Stimulated activated CD8-positive, alpha-beta memory T cell treated with anti-CD3 and anti-CD28 coated beads, Interleukin-7, amount 100 ng/mL, for 48 hours (primary cell): ENCODE measurements around the gene PPP1R26.
"Not testable (repeated sequence)": the region's sequence is repeated elsewhere in the genome, so short reads cannot be mapped to it uniquely, and the experiment has no call there.

Source experiments
- DNase-seq, 2 donors: peaks; one replicate each; pipeline ENCODE4 v3.0.0-alpha.2; 2020; ENCODE audit warnings: low read depth in 1 of 2; ENCODE audit errors: extremely low read depth in 1 of 2

PPP1R26 gene, protein sequence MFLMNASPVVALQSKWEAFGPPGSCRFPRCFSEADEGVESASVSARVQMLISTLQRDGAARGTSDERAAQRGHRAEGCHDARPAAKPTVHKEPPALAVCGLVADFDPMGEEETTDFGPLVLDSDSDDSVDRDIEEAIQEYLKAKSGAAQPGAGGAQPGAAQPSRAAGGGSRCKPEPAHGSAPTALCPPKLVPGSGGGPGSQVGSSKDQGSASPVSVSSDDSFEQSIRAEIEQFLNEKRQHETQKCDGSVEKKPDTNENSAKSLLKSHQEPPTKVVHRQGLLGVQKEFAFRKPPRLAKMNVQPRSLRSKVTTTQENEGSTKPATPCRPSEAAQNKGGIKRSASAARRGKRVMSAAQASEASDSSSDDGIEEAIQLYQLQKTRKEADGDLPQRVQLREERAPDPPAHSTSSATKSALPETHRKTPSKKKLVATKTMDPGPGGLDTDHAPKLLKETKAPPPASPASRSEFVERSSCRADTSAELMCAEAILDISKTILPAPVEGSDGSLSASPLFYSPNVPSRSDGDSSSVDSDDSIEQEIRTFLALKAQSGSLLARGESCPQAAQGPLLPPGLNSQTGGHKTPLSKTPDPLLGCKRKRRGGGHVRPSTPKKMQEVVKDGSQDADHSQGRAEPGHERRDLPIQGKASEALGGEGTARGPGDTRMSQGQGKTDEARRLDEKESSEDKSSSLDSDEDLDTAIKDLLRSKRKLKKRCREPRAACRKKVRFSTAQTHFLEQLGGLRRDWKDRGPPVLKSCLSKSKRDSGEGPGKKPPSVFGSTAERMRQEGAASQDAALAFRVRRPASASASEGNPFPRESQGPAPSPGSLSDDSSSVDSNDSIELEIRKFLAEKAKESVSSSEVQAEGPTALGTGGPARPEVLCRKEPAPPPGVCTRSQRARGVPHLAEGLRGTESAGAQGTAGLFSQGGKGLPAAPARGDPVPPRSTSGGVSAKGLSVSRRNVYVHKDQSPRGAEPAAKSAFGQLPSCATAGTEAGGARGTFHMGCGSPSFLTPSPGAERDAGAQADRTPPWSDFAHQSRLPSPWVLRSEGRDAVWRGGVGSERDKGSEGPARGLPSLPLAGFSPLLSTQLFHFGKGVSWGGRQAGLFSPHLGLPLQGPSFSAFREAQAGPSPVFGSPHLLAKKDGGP (N-terminal part only)

DNA sequence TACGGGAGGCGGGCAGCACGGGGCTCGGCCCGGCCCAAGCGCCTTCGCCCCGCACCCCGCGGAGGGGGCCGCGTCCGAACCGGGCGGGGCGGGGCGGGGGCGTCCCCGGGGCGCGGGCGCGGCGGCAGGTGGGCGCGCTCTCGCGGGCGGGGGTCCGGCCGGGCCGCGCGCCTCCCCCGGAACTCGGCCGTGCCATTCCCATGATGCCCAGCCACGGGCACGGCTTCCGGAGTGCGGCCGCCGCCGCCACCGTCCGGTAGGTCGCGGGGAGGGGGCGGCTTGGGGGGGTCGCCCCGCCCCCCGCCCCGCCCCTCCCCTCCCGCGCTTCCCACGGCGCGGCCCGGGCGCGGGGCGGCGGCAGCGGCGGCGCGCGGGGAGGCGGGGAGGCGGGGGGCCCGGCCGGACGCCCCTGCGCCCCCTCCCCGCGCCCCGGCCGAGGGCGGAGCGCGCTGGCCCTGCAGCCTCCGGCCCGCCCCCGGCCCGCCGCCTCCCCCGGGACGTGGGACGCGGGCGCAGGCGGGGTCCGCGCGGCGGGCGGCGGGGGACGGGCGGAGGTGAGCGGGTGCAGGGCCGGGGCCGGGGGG, at the start of gene PPP1R26:
TSS of gene PPP1R26 (plus strand) at position 314 of the 584 bp plus-strand sequence. CDS start 4,729 bp downstream, outside the sequence.
- no peak for DNase-seq

DNA sequence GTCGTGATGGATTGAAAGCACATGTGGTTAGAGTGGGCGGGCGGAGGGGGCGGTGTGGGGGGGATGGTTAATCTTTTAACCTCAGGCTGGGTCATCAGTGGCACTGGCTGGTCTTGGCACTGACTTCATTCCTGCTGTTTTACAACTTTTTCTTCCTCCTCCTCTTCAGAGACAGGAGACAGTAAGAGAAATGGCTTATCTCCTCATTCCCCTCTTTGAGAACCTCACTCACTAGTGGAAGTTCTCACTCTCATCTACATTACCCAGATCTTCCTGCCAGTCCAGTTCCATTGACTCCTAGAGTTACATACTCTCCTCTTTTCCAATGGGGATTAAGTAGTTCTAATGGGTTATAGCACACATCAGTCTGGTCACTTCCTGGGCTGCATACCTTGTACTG, 42.3 kb upstream of the PPP1R26 start:
- no peak for DNase-seq

DNA sequence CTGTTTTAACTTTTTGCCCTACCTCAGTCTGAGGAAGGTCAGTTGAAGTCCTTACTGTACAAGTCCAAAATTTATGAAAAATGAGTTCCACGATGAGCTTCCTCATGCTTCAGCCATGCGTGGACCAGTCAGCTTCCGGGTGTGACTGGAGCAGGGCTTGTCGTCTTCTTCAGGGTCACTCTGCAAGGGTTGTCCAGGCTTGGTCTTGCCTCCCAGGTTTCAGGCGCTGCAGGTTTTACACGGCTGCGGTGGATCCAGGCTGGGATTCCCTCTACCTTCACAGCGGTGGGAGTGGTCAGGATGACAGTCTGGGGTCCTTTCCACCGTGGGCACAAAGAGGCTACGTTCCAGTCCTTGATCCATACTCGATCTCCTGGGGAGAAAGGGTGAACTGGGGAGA, 41.9 kb upstream of the PPP1R26 start:
- DNase-seq: not testable (repeated sequence)

DNA sequence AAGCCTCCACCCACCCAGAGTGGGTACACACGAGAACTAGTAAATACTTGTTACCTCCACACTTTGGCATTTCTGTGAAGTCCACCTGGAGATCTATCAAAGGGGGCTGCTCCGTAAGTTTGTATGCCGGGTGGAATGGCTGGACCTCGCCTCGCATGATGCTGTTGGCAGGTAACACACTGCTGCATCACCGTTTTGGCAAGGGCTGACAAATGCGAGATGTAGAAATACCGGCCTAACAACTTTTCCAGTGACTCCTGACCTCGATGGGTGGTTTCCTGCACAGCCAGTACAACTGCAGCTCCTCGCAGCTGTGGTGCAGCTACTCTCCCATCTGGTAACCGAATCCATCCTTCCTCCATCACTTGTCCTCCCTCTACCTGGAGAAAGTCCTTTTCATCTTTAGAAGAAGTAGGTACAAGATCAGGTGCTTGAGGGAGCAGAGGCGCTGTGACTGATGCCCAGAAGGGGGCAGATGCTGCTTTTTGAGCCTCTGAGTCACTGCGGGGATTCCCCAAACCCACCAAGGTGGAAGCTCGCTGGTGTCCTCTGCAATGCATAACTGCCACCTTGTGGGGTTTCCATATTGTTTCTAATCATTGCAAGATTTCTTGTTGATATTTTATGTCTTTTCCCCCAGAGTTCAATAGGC, 40.9 kb upstream of the PPP1R26 start:
- peak; percentile 33 to 34 for DNase-seq

DNA sequence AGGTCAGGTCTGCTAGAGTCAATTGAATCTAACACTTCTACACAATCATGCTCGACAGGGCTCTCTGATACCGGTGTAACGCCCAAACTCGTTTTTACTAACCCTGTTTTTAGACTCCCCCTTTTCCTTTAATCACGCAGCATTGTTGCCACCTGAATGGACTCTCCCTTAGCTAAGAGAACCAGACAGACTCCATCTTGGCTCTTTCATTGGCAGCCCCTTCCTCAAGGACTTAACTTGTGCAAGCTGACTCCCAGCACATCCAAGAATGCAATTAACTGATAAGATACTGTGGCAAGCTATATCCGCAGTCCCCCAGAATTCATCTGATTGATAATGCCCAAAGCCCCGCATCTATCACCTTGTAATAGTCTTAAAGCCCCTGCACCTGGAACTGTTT, 40.1 kb upstream of the PPP1R26 start:
- DNase-seq: not testable (repeated sequence)

DNA sequence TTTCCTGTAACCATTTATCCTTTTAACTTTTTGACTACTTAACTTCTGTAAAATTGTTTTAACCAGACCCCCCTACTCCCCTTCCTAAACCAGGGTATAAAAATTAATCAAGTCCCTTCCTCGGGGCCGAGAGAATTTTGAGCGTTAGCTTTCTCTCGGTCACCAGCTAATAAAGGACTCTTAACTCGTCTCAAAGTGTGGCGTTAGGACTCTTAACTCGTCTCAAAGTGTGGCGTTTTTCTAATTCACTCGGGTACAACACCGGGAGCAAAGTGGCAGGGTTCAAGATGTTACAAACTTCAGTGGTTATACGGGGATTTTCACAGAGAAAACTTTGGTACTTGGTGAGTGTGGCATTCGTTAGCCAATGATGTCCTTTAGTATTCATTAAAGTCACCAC, 39.7 kb upstream of the PPP1R26 start:
- DNase-seq: no peak

DNA sequence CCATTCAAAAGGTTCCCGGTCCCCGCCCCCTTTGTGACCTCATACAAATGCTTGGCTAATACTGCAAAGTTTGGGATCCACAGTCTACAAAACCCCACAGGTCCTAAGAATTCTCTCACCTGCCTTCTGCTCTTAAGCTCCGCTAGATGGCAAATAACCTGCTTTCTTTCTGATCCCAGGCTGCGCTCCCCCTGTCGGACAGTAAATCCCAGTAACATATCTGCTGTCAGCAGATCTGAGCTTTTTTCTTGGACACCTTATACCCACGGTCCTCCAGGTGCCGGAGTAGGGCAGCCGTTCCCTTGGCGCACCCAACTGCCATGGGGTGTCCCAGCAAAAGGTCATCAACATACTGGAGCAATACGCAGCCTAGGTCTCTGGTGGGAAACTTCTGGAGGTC, 39.0 kb upstream of the PPP1R26 start:
- no peak for DNase-seq

DNA sequence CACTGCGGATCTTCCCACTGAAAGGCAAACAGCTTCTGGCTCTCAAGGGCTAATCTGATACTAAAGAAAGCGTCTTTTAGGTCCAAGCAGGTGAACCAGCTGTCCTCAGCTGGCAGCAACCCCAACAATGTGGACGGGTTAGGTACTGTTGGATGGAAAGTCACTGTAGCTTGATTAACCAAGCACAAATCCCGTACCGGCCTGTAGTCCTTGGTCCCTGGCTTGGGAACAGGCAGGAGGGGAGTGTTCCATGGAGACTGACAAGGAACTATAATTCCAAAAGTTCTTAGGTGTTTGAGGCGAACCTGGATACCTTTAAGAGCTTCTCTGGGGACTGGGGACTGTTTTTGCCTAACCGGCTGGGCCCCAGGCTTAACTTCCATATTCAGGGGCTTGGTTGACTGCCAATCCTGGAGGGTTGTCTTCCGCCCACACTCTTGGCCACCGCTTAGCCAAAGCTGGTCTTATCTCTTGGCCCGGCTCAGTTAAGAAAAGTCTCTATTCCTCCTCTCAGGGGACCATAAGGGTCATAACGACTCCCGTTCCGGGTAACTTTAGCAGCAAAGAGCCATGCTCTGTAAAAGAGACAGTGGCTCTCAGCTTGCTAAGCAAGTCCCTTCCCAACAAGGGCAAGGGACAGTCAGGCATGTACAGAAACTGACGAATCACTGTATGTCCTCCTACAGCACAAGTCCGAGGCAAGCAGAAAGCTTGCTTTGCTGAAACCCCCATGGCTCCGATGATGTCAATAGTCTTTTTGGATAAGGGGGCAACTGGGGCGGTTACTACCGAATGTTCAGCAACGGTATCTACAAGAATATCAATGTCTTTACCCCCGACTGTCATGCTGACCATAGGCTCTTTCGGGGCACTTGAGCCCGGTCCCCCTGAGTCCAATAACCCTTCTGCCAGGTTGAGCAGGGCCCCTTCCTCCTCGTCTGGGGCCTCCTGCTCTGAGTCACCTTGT, 38.2 kb upstream of the PPP1R26 start:
- DNase-seq: not testable (repeated sequence)

DNA sequence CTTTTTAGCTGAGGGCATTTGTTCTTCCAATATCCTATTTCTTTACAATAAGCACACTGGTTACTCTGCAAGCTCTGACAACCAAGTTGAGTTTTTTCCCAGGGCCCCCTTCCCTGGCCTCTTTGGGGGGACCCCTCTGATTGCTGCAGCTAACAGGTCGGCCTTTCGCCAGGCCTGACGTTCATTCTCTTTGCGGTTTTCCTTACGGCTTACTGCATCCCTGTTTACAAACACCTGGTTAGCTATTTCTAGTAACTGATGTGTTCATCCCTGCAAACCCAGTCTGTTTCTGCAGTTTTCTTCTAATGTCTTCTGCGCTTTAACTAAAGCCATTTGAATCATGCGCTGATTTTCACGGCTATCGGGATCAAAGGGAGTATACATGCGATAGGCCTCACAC, 37.5 kb upstream of the PPP1R26 start:
- no peak for DNase-seq

DNA sequence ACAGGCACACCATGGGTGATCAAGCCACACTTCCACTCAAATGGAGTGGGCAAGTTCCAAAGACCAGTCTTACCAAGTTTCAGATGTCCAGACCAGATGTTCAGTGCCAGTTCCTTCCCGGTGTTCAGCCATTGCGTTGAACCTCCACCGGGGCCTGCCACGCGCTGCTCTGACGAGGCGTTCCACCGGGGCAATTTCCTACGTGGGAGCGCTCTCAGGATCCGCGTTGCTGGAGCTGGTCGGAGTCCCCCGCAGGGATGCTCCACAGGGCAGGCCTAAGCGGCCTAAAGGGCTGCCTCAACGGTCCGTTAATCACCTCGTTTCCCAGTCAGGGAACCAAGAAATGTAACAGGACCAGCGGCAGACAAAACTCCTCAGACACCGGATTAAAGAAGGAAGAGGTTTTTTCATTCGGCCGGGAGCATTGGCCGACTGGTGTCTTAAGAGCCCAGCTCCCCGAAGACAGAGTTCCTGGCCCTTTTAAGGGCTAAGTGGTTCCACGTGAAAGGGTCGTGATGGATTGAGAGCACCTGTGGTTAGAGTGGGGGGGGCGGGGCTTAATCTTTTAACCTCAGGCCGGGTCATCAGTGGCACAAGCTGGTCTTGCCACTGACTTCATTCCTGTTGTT, 35.7 kb upstream of the PPP1R26 start:
- DNase-seq: no peak

DNA sequence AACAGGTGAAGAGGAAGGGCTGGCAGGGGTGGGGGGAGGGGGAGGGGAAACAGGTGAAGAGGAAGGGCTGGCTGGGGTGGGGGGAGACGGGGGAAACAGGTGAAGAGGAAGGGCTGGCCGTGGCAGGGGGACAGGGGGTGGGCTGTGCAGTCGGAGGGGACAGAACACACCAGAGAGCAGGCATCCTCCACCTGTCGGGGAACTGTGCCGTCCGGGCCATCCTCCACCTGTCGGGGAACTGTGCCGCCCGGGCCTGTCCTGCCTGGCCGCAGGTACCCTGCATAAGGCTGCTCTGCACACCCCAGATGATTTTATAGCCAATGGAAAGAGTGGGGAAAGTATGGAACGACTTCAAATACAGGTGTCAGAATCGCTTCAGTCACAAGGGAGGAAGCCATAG, 32.5 kb upstream of the PPP1R26 start:
- no peak for DNase-seq

DNA sequence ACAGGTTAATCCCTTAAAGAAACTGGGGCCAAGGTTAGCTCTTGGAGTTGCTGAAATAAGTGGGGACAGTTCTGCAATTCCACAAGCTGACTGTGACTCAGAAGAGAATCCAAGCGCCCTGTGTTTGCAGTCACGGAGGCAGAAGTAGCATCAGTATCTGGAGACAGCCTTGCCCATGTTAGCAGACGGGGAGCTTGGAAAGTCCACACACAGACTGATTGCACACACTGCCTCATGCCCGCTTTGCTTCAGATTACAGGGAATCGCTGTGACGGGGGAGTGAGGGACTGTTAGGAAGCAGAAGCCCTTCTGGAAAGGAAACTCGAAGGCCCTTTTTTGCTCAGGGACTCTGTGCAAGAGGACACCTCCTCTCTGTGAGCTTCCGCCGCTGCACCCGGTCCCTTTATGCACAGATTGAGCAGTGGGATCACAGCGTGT, 30.9 kb upstream of the PPP1R26 start:
- DNase-seq: no peak

DNA sequence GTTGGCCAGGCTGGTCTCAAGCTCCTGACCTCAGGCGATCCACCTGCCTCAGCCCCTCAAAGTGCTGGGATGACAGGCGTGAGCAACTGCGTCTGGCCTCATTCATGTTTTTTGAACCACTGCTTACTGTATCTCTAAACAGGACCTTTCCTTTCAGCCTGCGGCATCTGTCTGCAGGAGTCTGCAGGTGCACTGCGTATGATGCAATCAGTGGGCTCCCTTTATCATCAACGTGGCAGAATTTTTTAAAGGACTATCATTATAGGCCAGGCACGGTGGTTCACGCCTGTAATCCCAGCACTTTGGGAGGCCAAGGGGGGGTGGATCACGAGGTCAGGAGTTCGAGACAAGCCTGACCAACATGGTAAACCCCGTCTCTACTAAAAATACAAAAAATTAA, 30.1 kb upstream of the PPP1R26 start:
- DNase-seq: not testable (repeated sequence)

DNA sequence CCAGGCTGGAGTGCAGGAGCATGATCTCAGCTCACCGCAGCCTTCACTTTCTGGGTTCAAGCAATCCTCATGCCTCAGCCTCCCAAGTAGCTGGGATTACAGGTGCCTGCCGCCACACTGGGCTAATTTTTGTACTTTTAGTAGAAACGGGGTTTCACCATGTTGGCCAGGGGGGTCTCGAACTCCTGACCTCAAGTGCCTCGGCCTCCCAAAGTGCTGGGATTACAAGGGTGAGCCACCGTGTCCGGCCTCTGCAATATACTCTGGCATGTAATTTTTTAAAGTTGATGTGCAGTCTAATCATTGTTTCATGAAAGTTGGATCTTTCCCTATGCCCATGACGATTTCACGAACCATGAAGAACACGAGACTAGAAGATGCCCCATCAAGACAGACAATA, 28.6 kb upstream of the PPP1R26 start:
- no peak for DNase-seq

DNA sequence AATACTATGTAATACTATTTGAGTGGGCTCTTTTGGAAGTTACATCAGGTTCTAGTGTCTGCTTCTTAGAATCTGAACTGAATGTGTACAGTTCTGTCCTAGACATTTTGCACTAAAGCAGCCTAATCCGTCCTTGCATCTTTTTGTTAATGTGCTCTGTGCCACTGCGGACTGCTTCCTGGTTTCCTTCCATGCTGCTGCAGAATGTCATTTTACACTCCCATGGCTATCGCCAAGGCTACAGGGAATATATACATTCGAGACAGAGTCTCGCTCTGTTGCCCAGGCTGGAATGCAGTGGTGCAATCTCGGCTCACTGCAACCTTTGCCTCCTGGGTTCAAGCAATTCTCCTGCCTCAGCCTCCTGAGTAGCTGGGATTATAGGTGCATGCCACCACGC, 27.7 kb upstream of the PPP1R26 start:
- DNase-seq: not testable (repeated sequence)

DNA sequence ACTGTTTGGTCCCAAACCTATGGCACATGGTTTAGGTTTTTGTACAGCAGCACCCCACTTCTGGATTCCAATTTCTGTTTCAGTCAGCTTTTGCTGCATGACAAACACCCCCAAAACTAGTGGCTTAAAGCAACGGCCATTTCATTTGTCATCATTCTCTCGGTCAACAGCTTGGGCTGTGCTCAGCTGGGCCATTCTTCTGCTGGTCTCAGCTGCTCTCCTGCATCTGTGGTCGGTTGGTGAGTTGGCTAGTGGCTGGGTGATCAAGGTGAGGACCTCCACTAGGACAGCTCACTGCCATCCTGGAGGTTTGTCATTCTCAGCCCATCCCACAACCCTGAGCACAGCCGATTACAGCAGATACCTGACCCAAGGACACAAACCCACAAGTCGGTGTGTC, 24.8 kb upstream of the PPP1R26 start:
- no peak for DNase-seq

DNA sequence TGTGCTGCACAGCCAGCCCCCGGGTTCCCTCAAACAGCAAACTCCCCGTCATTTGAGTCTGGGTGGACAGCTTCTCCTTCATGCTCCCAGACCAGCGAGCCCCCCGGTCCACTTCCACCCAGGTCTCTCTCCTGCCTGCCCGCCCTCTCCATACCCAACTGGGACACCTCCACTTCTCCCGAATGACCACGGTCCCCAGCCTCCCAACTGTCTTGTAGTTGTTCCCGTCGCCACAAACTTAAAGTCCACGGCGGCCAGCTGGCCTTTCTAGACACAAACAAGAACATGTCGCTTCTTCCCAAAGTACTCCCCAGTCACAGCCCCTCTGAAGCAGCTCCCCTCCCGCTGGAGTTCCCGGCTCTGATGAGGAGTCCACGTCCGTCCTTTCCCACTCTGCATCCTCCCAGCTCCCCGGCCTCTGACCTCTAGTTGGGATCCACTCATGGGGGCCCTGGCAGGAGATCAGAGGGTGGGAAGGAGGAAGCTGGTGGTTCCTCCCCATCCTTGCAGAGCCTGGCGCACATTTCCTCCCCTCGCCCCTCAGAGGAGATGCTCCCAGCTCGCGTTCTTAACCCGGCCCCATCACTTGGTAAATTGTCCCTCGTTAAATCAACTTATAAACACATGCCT, 24.1 kb upstream of the PPP1R26 start:
- DNase-seq: no peak

DNA sequence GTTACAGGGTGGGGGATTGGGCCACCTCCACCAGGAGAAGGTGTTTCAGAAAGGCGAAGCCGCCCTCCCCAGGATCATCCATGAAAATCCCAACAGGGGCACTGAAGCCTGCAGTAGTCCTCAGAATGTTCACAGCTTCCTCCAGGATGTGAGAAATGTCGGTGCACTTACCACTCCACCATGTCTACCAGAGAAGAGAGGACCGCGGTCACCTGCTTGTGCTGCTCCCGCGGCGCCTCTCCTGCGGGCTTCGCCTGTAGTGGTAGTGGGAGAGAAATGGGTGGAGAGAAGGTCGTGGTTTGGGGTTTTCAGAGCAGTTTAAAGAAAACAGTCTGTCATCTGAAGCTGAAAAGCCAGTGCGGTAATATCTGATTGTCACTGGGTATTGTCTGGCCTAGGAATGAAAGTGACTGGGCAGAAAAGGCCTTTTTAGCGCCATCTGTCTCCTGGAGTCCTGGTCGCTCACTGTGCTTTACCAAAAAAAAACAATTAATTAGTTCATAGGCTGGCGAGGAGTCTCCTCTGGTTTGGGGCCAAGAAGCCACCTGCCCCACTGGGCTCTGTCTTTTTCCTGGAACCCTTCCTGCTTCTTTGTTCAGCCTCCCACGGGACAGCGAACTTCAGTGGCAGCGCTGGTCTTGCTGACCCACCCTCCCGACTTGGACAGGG, 23.0 kb upstream of the PPP1R26 start:
- DNase-seq: no peak
